ENCODE data around the gene DGAT2.
"Not testable (repeated sequence)": the region's sequence is repeated elsewhere in the genome, so short reads cannot be mapped to it uniquely, and the experiment has no call there.

DNA sequence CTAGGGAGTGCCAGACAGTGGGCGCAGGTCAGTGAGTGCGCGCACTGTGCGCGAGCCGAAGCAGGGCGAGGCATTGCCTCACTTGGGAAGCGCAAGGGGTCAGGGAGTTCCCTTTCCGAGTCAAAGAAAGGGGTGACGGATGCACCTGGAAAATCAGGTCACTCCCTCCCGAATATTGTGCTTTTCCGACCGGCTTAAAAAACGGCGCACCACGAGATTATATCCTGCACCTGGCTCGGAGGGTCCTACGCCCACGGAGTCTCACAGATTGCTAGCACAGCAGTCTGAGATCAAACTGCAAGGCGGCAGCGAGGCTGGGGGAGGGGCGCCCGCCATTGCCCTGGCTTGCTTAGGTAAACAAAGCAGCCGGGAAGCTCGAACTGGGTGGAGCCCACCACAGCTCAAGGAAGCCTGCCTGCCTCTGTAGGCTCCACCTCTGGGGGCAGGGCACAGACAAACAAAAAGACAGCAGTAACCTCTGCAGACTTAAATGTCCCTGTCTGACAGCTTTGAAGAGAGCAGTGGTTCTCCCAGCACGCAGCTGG, 19.8 kb upstream of the DGAT2 start:
- TF ChIP-seq, protein P1, sequence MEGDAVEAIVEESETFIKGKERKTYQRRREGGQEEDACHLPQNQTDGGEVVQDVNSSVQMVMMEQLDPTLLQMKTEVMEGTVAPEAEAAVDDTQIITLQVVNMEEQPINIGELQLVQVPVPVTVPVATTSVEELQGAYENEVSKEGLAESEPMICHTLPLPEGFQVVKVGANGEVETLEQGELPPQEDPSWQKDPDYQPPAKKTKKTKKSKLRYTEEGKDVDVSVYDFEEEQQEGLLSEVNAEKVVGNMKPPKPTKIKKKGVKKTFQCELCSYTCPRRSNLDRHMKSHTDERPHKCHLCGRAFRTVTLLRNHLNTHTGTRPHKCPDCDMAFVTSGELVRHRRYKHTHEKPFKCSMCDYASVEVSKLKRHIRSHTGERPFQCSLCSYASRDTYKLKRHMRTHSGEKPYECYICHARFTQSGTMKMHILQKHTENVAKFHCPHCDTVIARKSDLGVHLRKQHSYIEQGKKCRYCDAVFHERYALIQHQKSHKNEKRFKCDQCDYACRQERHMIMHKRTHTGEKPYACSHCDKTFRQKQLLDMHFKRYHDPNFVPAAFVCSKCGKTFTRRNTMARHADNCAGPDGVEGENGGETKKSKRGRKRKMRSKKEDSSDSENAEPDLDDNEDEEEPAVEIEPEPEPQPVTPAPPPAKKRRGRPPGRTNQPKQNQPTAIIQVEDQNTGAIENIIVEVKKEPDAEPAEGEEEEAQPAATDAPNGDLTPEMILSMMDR (conservative IDR thresholded peaks at IDR 0.05), result not testable (repeated sequence)
- not testable (repeated sequence) for TF ChIP-seq EZH2 (IDR thresholded peaks at IDR 0.05; ENCODE audit: low read depth)
